GM10847 (cell line): ENCODE data around the gene RTKN2.

Experiments
- POLR2A ChIP-seq: IDR thresholded peaks from 2 replicates; pipeline ENCODE4 v1.6.1; 2011; ENCODE audit not compliant: insufficient read length; ENCODE audit errors: extremely low read depth

Gene RTKN2, protein sequence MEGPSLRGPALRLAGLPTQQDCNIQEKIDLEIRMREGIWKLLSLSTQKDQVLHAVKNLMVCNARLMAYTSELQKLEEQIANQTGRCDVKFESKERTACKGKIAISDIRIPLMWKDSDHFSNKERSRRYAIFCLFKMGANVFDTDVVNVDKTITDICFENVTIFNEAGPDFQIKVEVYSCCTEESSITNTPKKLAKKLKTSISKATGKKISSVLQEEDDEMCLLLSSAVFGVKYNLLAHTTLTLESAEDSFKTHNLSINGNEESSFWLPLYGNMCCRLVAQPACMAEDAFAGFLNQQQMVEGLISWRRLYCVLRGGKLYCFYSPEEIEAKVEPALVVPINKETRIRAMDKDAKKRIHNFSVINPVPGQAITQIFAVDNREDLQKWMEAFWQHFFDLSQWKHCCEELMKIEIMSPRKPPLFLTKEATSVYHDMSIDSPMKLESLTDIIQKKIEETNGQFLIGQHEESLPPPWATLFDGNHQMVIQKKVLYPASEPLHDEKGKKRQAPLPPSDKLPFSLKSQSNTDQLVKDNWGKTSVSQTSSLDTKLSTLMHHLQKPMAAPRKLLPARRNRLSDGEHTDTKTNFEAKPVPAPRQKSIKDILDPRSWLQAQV

DNA sequence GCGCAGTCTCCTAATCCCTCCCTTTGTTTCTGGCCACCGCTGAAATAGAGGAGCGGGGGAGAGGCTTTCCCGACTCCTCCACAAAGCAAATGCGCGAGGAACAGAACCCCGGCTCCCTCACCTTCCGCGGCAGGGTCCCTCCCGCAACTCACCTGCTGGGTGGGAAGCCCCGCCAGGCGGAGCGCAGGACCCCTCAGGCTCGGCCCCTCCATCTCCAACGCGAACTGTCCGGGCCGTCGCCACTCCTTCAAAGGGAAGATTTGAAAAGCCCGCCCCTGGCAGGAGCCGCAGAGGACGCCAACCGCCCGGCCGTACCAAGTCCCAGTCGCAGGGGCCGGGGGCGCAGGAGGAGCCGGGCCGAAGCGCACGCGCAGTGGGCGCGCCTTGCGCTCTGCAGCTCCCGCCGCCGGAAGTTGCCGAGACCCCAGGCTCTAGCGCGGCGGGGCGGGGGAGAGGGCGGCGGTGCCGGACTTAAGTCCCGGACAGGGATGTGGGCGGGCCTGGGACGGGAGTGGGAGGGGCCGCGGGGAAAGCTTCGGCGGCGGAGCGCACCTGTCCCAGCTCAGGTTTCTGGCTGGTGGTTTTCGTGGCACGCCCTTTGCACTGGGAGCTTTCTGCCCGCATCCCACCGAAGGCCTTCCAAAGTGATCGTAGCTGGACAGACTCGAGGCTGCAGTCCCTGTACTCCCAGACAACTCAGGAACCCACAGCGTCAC is at the start of gene RTKN2:
RTKN2 (minus strand) TSS at position 446 of the 716 bp plus-strand sequence; CDS start at position 212, 234 bp downstream.
- TF ChIP-seq POLR2A = no peak

- no peak for TF ChIP-seq POLR2A
Observed at GRCh38 chr10:62317257-62317656, 48.6 kb upstream of the RTKN2 start.

DNA sequence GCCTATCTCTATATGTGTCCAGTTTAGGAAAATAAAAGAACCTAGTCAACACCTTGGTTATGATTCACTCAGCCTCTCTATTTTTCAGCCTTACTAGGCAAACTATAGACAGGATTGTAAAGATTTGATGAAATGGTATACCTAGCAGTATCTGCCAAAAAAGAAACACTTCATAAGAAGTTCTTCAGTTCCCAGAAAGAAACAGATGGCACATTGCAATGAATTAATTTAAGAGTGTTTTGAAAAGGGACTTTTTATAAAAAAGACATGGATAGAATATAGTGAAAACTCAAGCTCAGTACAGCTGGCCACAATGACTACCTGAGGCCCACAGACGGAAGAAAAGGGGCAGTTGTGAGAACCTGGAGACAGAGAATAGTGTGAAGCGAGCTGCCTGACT is 40.6 kb upstream of the RTKN2 start:
- TF ChIP-seq POLR2A = no peak

DNA sequence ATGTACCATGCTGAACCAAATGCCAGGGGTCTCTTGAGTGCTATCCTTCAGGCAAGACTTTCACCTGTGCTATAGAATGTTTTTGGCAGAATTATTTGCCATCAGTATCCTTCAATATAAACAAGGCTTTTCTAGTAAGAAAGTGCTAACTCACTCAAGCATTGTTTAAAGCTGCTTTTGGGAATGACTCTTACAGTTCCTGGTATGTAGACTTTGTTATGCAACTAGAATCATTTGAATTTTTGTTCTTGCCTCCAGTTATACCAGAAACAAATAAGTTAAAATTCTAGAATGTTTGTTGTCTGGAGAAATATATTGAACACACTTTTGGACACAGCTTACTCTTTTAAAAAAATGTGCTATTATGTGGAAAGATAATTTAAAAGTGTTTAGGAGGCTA is 39.5 kb upstream of the RTKN2 start:
- TF ChIP-seq POLR2A = no peak

- TF ChIP-seq POLR2A = no peak
Observed at GRCh38 chr10:62307635-62308034, 39.0 kb upstream of the RTKN2 start.

DNA sequence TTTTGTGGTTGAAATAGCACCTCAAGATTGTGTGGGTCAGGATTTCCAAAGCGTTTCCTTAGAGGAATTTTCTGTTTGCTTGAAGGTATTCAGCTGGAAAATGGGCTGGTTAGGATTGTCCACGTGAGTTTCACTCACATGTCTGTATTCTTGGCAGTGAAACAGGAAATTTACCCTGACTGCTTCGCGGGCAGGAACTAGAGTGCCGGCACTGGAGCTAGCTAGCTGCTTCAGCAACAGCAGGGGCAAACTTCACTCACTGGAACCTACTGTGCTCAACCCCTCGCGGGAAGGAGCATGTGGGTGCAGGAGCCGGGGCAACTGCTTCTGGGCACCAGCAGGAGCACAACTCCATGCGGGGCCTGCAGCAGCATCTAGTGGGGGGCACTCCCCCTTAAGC is 38.0 kb upstream of the RTKN2 start:
- TF ChIP-seq POLR2A = no peak

DNA sequence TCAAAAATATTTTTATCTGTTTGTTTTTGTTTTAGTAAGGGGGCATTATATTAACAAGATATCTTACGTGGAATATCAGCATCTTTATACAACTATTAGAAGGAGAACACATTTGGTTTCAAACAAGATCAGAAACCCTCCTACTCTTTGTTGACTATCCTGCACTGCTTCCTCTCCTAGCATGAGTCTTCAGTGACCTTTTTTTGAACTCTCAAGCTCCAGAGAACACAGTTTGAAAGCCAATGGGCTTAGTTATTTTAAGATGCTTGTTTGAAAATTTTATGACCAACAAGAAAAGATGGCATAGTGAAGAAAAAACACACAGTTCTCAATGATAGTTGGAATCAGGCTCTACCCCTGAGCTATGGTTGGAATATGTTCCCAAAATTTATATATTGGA is 37.2 kb upstream of the RTKN2 start:
- TF ChIP-seq POLR2A = no peak

DNA sequence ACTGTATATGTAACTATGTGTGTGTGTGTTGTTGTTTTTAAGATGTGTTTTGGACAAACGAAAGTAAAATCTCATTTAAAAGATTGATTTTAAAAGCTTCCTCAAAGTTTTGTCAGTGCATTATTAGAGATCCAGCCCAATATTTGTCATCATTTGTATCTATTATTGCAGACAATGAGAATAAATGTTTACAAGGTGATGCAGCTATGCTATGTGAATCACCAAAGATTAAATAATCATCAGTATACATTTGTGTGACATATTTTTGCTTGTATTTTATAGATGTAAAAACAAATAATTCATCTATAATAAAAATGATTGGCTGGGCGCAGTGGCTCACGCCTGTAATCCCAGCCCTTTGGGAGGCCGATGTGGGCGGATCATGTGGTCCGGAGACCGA is 35.3 kb upstream of the RTKN2 start:
- TF ChIP-seq POLR2A = no peak

- TF ChIP-seq POLR2A = no peak
Observed at GRCh38 chr10:62302760-62303159, 34.1 kb upstream of the RTKN2 start.

DNA sequence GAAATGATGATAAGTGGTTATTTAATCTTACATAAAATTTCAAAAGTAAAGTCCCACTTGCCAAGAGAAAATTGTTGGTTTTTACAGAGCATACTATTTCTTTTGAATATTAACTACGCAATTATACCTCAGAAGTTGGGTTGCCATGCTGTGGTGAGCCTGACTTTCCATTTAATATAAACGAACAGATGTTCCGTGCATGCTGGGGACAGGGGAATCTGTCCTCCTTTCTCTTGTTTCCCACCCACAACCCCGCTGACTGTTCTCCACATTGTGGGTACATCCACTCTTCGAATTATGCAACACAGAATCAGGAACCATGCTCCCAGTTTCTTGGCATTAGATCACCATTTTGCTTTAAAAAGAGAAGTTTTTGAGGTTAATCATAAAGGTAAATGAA is 29.2 kb upstream of the RTKN2 start:
- TF ChIP-seq POLR2A = no peak

DNA sequence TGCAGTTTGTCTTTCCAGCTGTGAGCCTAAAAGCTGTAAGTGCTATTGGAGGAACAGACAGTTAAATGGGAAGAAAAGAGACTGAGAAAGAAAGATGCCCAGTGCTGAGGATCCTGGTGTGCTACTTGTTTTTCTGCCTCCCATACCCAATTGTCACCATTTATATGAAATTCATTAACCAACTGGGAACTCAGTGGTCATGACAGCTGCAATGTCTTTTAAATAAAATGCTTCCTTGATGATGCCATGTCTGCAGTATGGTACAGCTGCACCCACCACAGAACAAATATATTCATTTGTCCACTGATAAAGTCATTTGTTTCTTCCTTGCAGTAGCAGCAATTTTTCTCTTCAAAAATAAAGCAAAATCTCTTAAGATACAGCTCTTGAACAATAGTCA is 15.6 kb upstream of the RTKN2 start:
- no peak for TF ChIP-seq POLR2A

GRCh38 chr10:62278441-62278910 is 9.8 kb upstream of the RTKN2 start:
- TF ChIP-seq POLR2A = no peak

GRCh38 chr10:62277971-62278370 is 9.3 kb upstream of the RTKN2 start:
- no peak for TF ChIP-seq POLR2A

GRCh38 chr10:62270020-62270419 is 1.4 kb upstream of the RTKN2 start:
- TF ChIP-seq POLR2A = no peak

- TF ChIP-seq POLR2A = no peak
Observed at GRCh38 chr10:62268027-62268398, 631 bp downstream of the RTKN2 start.

DNA sequence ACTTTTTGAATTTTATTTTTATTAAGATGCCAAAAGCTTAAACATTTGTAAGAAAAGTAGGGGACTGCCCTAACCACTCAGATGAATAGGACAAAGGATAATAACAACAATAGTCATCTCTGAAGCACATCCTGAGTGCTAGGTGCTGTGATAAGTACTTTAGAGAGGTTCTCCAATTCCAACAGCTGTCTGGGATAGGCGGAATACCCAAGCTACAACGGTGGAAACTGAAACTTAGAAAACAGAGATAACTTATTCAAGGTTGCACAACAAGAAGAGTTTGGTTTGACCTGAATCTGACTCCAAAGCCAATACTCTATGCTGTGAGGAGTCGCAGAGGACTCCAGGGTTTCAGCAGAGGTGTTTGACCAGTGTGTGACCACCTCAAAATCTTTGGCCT is 2.0 kb downstream of the RTKN2 start:
- no peak for TF ChIP-seq POLR2A
